ENCODE data around the gene NUS1.

NUS1 gene

GRCh38 chr6:117642976-117643375 lies 32.3 kb upstream of the NUS1 start:
- no peak for TF ChIP-seq MAX (IDR thresholded peaks at IDR 0.05)
- TF ChIP-seq CREB1 (IDR thresholded peaks at IDR 0.05; ENCODE audit: low read depth) = no peak
- no peak for TF ChIP-seq NFIC (IDR thresholded peaks at IDR 0.05)

GRCh38 chr6:117653949-117654348 lies 21.3 kb upstream of the NUS1 start:
- TF ChIP-seq CEBPB (IDR thresholded peaks at IDR 0.05) (no peak), NFIC (IDR thresholded peaks at IDR 0.05) (no peak), MAX (IDR thresholded peaks at IDR 0.05) (no peak), TAF1 (IDR thresholded peaks at IDR 0.05; ENCODE audit: low read depth) (no peak), EGR1 (IDR thresholded peaks at IDR 0.05) (no peak), TEAD4 (IDR thresholded peaks at IDR 0.05) (no peak), YY1 (IDR thresholded peaks at IDR 0.05; ENCODE audit: low read depth) (no peak), CREB1 (IDR thresholded peaks at IDR 0.05; ENCODE audit: low read depth) (no peak), REST (IDR thresholded peaks at IDR 0.05; ENCODE audit: low read depth) (no peak), EP300 (IDR thresholded peaks at IDR 0.05; ENCODE audit: borderline replicate concordance) (no peak), TCF12 (IDR thresholded peaks at IDR 0.05; ENCODE audit: low read depth) (no peak), FOXM1 (IDR thresholded peaks at IDR 0.05; ENCODE audit: borderline replicate concordance, low read depth) (no peak), ZBTB7A (IDR thresholded peaks at IDR 0.05; ENCODE audit: low read depth) (no peak), USF1 (IDR thresholded peaks at IDR 0.05) (no peak)

DNA sequence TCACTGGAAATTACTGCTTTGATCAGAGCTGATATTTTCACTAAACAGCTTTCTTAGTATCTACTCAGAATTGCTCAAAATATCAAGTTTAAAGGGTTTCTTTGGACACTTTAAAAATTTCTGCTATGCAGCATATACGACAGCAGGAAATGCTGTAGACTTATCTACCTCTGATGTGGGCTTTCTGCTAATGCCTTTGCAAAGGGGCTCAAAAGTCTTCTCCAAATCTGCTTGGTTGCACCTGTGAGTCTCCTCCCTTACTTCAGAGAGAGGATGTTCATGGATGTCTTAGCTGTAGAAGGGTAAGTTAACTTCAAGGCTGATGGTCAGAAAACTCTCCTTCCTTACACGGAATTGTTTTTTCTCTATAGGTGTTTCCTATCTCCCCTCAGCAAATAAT lies 19.9 kb upstream of the NUS1 start:
- no peak for TF ChIP-seq RAD21 (IDR thresholded peaks at IDR 0.05; ENCODE audit: low read depth)
- no peak for TF ChIP-seq CREB1 (IDR thresholded peaks at IDR 0.05; ENCODE audit: low read depth)

DNA sequence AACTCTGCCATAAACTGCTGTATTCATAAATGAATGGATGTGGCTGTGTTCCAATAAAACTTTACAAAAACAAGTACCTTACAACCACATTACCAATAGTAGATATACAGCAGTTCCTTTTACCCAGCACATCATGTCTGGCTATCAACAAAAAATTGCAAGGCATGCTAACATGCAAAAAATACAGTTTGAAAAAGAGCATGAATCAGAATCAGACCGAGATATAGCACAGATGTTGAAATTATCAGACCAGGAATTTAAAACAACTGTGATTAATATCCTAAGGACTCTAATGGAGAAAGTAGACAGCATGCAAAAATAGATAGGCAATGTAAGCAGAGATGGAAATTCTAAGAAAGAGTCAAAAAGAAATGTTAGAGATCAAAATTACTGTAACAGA lies 8.4 kb upstream of the NUS1 start:
- TF ChIP-seq FOXM1 (IDR thresholded peaks at IDR 0.05; ENCODE audit: borderline replicate concordance, low read depth) (no peak), EP300 (IDR thresholded peaks at IDR 0.05; ENCODE audit: borderline replicate concordance) (no peak), EGR1 (IDR thresholded peaks at IDR 0.05) (no peak), REST (IDR thresholded peaks at IDR 0.05; ENCODE audit: low read depth) (no peak), MAX (IDR thresholded peaks at IDR 0.05) (no peak), NFIC (IDR thresholded peaks at IDR 0.05) (no peak), ZBTB7A (IDR thresholded peaks at IDR 0.05; ENCODE audit: low read depth) (no peak), TEAD4 (IDR thresholded peaks at IDR 0.05) (no peak), USF1 (IDR thresholded peaks at IDR 0.05) (no peak), TCF12 (IDR thresholded peaks at IDR 0.05; ENCODE audit: low read depth) (no peak), YY1 (IDR thresholded peaks at IDR 0.05; ENCODE audit: low read depth) (no peak), CREB1 (IDR thresholded peaks at IDR 0.05; ENCODE audit: low read depth) (no peak), CEBPB (IDR thresholded peaks at IDR 0.05) (no peak), TAF1 (IDR thresholded peaks at IDR 0.05; ENCODE audit: low read depth) (no peak)

- TF ChIP-seq ZBTB7A (IDR thresholded peaks at IDR 0.05; ENCODE audit: low read depth) (no peak), YY1 (IDR thresholded peaks at IDR 0.05; ENCODE audit: low read depth) (no peak), TEAD4 (IDR thresholded peaks at IDR 0.05) (no peak)
These were observed 6.5 kb upstream of the NUS1 start for GRCh38 chr6:117668736-117669135.

- no peak for TF ChIP-seq CREB1 (IDR thresholded peaks at IDR 0.05; ENCODE audit: low read depth)
- TF ChIP-seq TCF12 (IDR thresholded peaks at IDR 0.05; ENCODE audit: low read depth) = no peak
- no peak for TF ChIP-seq CEBPB (IDR thresholded peaks at IDR 0.05)
- no peak for TF ChIP-seq EGR1 (IDR thresholded peaks at IDR 0.05)
- TF ChIP-seq NFIC (IDR thresholded peaks at IDR 0.05) = no peak
- no peak for TF ChIP-seq TAF1 (IDR thresholded peaks at IDR 0.05; ENCODE audit: low read depth)
These were observed 766 bp upstream of the NUS1 start for GRCh38 chr6:117674503-117674902.
